ENCODE data around the gene DAP.
"Not testable (repeated sequence)": the region's sequence is repeated elsewhere in the genome, so short reads cannot be mapped to it uniquely, and the experiment has no call there.

DAP gene

DNA sequence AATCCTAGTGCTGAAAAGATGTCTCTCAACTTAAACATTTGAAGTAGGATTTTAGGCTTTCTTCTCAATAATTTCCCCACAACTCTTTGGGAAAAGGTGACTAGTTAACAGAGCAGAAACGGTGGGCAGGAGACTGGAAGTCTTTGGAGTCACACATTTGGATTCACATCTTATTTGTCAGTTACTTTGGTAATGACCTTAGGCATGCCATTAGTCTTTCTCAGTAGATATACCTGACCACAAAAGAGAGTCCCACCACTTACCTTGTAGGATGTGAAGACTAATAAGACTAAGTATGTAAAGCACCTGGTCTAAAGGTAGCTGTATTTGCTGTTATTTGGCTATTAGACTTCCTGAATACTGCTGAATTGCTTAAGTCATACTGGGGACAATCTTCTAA, 35.4 kb downstream of the DAP start:
- H3K36me3 Mint-ChIP-seq (ENCODE audit: low read depth): peaks cover 52% of the 10 kb centered on the region
- TF ChIP-seq CTCF (IDR thresholded peaks at IDR 0.05; ENCODE audit: unreplicated experiment in 3 of 3): no peak
- no peaks in the 10 kb centered on the region for H3K4me1 Mint-ChIP-seq
- no peaks in the 10 kb centered on the region for H3K27me3 Mint-ChIP-seq (ENCODE audit: low read depth)
- no peak overlapping the region for H3K27ac Mint-ChIP-seq
- H3K4me3 Mint-ChIP-seq: no peak overlapping the region
- no peaks in the 10 kb centered on the region for H3K9me3 Mint-ChIP-seq

GRCh38 chr5:10724781-10725507, 36.1 kb downstream of the DAP start:
- TF ChIP-seq CTCF (IDR thresholded peaks at IDR 0.05; ENCODE audit: unreplicated experiment in 3 of 3): no peak
- H3K27me3 Mint-ChIP-seq (ENCODE audit: low read depth): no peaks in the 10 kb centered on the region

GRCh38 chr5:10723514-10723913, 37.5 kb downstream of the DAP start:
- H3K36me3 Mint-ChIP-seq (ENCODE audit: low read depth): peaks cover 57% of the 10 kb centered on the region
- H3K4me3 Mint-ChIP-seq: no peak overlapping the region
- H3K27ac Mint-ChIP-seq: no peak overlapping the region
- TF ChIP-seq CTCF (IDR thresholded peaks at IDR 0.05; ENCODE audit: unreplicated experiment in 3 of 3): no peak
- no peaks in the 10 kb centered on the region for H3K4me1 Mint-ChIP-seq
- no peaks in the 10 kb centered on the region for H3K9me3 Mint-ChIP-seq
- H3K27me3 Mint-ChIP-seq (ENCODE audit: low read depth): no peaks in the 10 kb centered on the region

More at GRCh38 chr5:10724781-10725507, 36.1 kb downstream of the DAP start:
- Mint-ChIP-seq H3K9me3 (no peaks in the 10 kb centered on the region), H3K4me1 (no peaks in the 10 kb centered on the region), H3K27ac (no peak overlapping the region), H3K4me3 (no peak overlapping the region), H3K36me3 (ENCODE audit: low read depth) (peaks cover 56% of the 10 kb centered on the region)

DNA sequence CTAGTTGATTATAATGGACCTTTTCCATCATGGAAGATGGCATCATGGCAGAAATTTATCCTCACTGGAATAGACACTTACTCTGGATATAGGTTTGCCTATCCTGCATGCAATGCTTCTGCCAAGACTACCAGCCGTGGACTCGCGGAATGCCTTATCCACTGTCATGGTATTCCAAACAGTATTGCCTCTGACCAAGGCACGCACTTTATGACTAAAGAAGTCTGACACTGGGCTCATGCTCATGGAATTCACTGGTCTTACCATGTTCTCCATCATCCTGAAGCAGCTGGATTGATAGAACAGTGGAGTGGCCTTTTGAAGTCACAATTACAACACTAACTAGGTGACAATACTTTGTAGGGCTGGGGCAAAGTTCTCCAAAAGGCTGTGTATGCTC, 40.3 kb downstream of the DAP start:
- H3K36me3 Mint-ChIP-seq (ENCODE audit: low read depth): peaks cover 65% of the 10 kb centered on the region
- not testable (repeated sequence) for H3K27ac Mint-ChIP-seq; H3K27me3 Mint-ChIP-seq (ENCODE audit: low read depth); H3K4me3 Mint-ChIP-seq; H3K9me3 Mint-ChIP-seq; H3K4me1 Mint-ChIP-seq

DNA sequence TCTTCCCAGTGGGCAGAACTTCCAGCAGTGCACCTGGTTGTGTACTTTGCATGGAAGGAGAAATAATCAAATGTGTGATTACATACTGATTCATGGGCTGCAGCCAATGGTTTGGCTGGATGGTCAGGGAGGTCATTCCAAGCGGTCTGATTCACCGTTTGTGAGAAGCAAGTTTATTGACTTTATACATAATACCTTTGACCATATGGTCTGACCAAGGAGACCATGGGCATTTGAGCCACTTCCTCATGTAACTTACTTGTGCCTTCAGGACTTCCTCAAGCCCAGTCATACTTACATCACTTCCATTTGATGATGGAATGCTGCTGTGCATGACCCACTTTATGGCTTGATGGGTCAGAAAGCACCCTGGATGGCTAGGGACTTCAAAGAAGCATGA, 41.1 kb downstream of the DAP start:
- Mint-ChIP-seq H3K9me3 (no peaks in the 10 kb centered on the region), H3K27me3 (ENCODE audit: low read depth) (no peaks in the 10 kb centered on the region), H3K4me1 (no peaks in the 10 kb centered on the region), H3K4me3 (no peak overlapping the region), H3K36me3 (ENCODE audit: low read depth) (peaks cover 73% of the 10 kb centered on the region), H3K27ac (no peak overlapping the region)
- no peak for TF ChIP-seq CTCF (IDR thresholded peaks at IDR 0.05; ENCODE audit: unreplicated experiment in 3 of 3)

DNA sequence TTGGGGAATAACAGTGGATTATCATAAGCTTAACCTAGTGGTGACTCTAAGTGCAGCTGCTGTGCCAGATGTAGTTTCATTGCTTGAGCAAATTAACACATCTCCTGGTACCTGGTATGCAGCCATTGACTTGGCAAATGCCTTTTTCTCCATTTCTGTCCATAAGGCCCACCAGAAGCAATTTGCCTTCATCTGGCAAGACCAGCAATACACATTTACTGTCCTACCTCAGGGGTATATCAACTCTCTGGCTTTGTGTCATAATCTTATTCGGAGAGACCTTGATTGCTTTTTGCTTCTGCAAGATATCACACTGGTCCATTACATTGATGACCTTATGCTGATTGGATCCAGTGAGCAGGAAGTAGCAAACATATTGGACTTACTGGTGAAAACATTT, 42.4 kb downstream of the DAP start:
- not testable (repeated sequence) for H3K4me1 Mint-ChIP-seq; H3K4me3 Mint-ChIP-seq; H3K27ac Mint-ChIP-seq; H3K27me3 Mint-ChIP-seq (ENCODE audit: low read depth); H3K9me3 Mint-ChIP-seq
- H3K36me3 Mint-ChIP-seq (ENCODE audit: low read depth): peaks cover 87% of the 10 kb centered on the region

DNA sequence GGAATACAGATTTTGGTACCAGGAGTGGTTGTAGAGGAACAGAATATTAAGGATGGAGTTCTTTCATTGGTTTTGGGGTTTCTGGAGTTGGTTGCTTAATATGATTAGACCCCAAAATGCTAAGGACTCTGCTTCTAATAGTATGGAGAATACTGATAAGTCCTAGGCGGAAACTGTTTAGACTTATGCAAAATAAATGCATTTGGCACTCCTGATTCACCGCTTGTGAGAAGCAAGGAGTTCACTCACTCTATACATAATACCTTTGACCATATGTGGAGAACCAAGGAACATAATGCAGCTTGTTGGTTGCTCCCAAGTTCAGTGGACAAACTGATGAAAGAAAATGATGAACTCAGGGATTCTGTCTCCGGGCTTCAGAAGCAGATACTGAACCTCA, 44.2 kb downstream of the DAP start:
- H3K36me3 Mint-ChIP-seq (ENCODE audit: low read depth): peaks cover 90% of the 10 kb centered on the region

More for the DNA sequence above, 44.2 kb downstream of the DAP start:
- not testable (repeated sequence) for H3K27ac Mint-ChIP-seq; H3K9me3 Mint-ChIP-seq; H3K4me3 Mint-ChIP-seq; H3K4me1 Mint-ChIP-seq; H3K27me3 Mint-ChIP-seq (ENCODE audit: low read depth)
